ENCODE data around the gene MAGEA9. TPM values are rescaled to one million over a fixed set of nuclear protein-coding genes. Genes with fewer than 3 reads are reported as not detected.
"Not testable (repeated sequence)": the region's sequence is repeated elsewhere in the genome, so short reads cannot be mapped to it uniquely, and the experiment has no call there.

MAGEA9 gene
- total RNA-seq, 3 donors from 2014 or later (not counting 1 experiment from before 2014, with no cell fraction given): not detected

DNA sequence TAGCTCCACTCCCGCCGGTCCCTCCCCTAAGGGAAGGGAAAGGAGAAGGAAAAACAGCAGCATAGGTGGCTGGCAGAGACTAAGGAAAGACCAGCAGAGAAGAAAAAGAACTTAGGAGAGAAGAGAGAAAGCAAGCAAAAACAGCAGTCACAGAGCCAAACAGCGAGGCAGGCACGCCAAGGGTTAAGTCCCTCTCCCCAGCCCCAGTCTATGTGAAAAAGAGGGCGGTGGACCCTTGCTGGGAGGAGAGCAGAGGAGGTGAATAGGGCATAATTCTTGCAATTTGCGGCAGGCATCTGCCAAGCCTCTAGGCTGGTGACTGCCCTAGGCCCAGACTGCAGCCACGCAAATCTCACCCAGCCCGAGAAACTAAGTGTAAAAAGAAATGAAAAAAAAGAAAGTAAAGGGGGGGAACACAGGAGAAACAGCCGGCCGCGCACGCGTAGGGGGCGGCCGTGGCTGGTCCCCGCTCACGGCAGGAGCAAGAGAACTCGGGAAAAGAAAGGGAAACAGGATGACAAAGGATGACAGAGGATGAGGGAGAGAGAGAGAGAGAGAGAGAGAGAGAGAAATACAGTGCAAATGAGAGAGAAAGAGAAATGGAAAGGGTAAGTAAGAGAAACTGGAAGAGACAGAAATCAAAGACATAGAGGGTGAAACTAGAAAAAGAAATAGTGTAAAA is 48.6 kb downstream of the MAGEA9 start:
- peak overlapping the region; percentile 86 for H3K4me3 Mint-ChIP-seq
- H3K4me3 ChIP-seq (ENCODE audit: low read length): peak overlapping the region; percentile 19
- H3K27ac Mint-ChIP-seq: peak overlapping the region; percentile 85 to 94
- H3K4me1 Mint-ChIP-seq: peaks cover 42 to 48% of the 10 kb centered on the region in 2 donors
- peaks cover 27% of the 10 kb centered on the region for H3K4me1 ChIP-seq (ENCODE audit: control insufficient read depth, insufficient read depth, low read length)
- H3K27ac ChIP-seq (ENCODE audit: low read length): peak overlapping the region; percentile 96
- DNase-seq: peak; percentile 38 to 73
- peak; percentile 75 to 90 (median 82) for ATAC-seq
- no peaks in the 10 kb centered on the region for H3K9me3 ChIP-seq (ENCODE audit: control insufficient read depth, insufficient read depth, low read length)
- no peaks in the 10 kb centered on the region for H3K36me3 ChIP-seq (ENCODE audit: control insufficient read depth, insufficient read depth, low read length)
- TF ChIP-seq, protein P1, sequence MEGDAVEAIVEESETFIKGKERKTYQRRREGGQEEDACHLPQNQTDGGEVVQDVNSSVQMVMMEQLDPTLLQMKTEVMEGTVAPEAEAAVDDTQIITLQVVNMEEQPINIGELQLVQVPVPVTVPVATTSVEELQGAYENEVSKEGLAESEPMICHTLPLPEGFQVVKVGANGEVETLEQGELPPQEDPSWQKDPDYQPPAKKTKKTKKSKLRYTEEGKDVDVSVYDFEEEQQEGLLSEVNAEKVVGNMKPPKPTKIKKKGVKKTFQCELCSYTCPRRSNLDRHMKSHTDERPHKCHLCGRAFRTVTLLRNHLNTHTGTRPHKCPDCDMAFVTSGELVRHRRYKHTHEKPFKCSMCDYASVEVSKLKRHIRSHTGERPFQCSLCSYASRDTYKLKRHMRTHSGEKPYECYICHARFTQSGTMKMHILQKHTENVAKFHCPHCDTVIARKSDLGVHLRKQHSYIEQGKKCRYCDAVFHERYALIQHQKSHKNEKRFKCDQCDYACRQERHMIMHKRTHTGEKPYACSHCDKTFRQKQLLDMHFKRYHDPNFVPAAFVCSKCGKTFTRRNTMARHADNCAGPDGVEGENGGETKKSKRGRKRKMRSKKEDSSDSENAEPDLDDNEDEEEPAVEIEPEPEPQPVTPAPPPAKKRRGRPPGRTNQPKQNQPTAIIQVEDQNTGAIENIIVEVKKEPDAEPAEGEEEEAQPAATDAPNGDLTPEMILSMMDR (IDR thresholded peaks at IDR 0.05): no peak
- no peaks in the 10 kb centered on the region for H3K36me3 Mint-ChIP-seq
- H3K27me3 Mint-ChIP-seq (ENCODE audit: low read depth in 2 of 2): peaks cover 0 to 6% of the 10 kb centered on the region in 2 donors
- H3K27me3 ChIP-seq (ENCODE audit: control insufficient read depth, insufficient read depth, low read length): no peaks in the 10 kb centered on the region
- WGBS (ENCODE audit: insufficient coverage): 3% methylated on average over 18 of the region's 18 CpGs
- no peaks in the 10 kb centered on the region for H3K9me3 Mint-ChIP-seq
- intact Hi-C loops (cut with micrococcal nuclease): no loop called here

DNA sequence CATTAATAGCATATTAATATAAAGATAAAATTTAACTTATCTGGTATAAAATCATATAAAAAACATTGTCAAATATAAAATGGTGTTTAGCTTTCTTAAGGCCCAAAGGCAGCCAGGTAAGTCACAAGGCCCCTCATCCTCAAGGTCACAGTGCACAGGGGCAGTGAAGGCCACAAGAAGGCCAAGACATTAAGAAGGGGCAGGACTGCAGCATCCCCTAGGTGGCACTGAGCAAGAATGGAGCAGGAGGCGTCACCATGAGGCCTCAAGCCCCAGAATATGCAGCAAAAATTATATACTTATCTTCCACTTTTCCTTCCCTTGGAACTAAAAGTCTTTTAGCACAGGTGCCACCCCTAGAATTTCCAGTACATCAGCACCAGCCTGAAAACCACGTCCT is 49.7 kb downstream of the MAGEA9 start:
- no peak overlapping the region for H3K4me3 Mint-ChIP-seq
- no peaks in the 10 kb centered on the region for H3K36me3 Mint-ChIP-seq
- Histone ChIP-seq H3K9me3 (ENCODE audit: control insufficient read depth, insufficient read depth, low read length) (no peaks in the 10 kb centered on the region), H3K27me3 (ENCODE audit: control insufficient read depth, insufficient read depth, low read length) (no peaks in the 10 kb centered on the region), H3K4me1 (ENCODE audit: control insufficient read depth, insufficient read depth, low read length) (peaks cover 23% of the 10 kb centered on the region), H3K4me3 (ENCODE audit: low read length) (no peak overlapping the region), H3K36me3 (ENCODE audit: control insufficient read depth, insufficient read depth, low read length) (no peaks in the 10 kb centered on the region), H3K27ac (ENCODE audit: low read length) (no peak overlapping the region)
- H3K9me3 Mint-ChIP-seq: no peaks in the 10 kb centered on the region
- peak in 1 of 2 donors; percentile 11 for DNase-seq
- WGBS (ENCODE audit: insufficient coverage): 69% methylated on average over 2 of the region's 2 CpGs
- H3K4me1 Mint-ChIP-seq: peaks cover 37 to 49% of the 10 kb centered on the region in 2 donors
- peak overlapping the region; percentile 1 to 47 for H3K27ac Mint-ChIP-seq
- TF ChIP-seq, protein P1 (IDR thresholded peaks at IDR 0.05): no peak
- ATAC-seq: no peak
- peaks cover 0 to 6% of the 10 kb centered on the region in 2 donors for H3K27me3 Mint-ChIP-seq (ENCODE audit: low read depth in 2 of 2)
- intact Hi-C loops (cut with micrococcal nuclease): no loop called here

DNA sequence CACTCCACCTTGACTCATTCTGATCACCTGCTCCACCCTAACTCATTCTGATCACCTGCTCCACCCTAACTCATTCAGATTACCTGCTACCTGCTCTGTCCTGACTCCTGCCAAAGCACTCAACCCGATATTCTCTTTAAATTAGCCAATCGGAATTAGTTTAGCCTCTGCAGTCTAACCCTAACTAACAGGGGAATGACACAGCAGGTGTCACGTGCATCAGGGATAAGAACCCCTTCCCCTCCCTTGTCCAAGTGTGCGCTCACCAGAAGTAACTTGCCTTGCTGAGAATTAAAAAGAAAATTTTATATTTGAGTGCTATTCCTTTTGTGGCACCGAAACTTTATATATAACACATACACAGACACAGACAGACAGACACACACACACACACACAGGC is 55.0 kb downstream of the MAGEA9 start:
- H3K36me3 ChIP-seq (ENCODE audit: control insufficient read depth, insufficient read depth, low read length); H3K27me3 Mint-ChIP-seq (ENCODE audit: low read depth in 2 of 2); H3K36me3 Mint-ChIP-seq; H3K4me1 ChIP-seq (ENCODE audit: control insufficient read depth, insufficient read depth, low read length); DNase-seq; H3K4me3 Mint-ChIP-seq; H3K9me3 Mint-ChIP-seq; H3K4me3 ChIP-seq (ENCODE audit: low read length); ATAC-seq; intact Hi-C loops (cut with micrococcal nuclease); H3K27ac Mint-ChIP-seq; H3K27me3 ChIP-seq (ENCODE audit: control insufficient read depth, insufficient read depth, low read length); H3K9me3 ChIP-seq (ENCODE audit: control insufficient read depth, insufficient read depth, low read length); H3K27ac ChIP-seq (ENCODE audit: low read length): not testable (repeated sequence)
- WGBS (ENCODE audit: insufficient coverage): 79% methylated on average over 2 of the region's 5 CpGs
- H3K4me1 Mint-ChIP-seq: peaks cover 6 to 12% of the 10 kb centered on the region in 2 donors

DNA sequence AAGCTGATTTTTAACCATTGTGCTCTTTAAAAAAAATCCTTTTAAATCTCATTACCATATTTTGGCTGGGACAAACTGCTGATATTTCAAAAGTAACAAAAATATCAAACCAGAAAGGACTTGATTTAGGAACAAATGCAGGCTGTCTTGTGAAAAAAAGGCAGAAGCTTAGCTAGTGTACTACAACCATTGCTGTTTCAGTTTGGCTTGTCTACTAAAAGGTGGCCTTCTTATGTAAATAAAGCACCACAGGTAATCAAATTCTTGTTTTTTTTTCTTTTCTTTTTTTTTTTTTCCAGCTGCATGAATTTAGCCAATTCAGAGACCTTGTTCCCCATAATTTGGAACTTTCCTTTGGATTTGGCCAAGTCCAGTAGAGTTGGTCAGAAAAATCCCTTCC is 55.4 kb downstream of the MAGEA9 start:
- Mint-ChIP-seq H3K4me1 (peaks cover 6 to 8% of the 10 kb centered on the region in 2 donors), H3K27me3 (ENCODE audit: low read depth in 2 of 2) (peaks cover 0 to 6% of the 10 kb centered on the region in 2 donors), H3K36me3 (no peaks in the 10 kb centered on the region), H3K9me3 (no peaks in the 10 kb centered on the region), H3K4me3 (no peak overlapping the region), H3K27ac (no peak overlapping the region)
- Histone ChIP-seq H3K27ac (ENCODE audit: low read length) (no peak overlapping the region), H3K36me3 (ENCODE audit: control insufficient read depth, insufficient read depth, low read length) (no peaks in the 10 kb centered on the region), H3K9me3 (ENCODE audit: control insufficient read depth, insufficient read depth, low read length) (no peaks in the 10 kb centered on the region), H3K27me3 (ENCODE audit: control insufficient read depth, insufficient read depth, low read length) (no peaks in the 10 kb centered on the region), H3K4me1 (ENCODE audit: control insufficient read depth, insufficient read depth, low read length) (no peaks in the 10 kb centered on the region), H3K4me3 (ENCODE audit: low read length) (no peak overlapping the region)
- intact Hi-C loops (cut with micrococcal nuclease): no loop called here
- TF ChIP-seq, protein P1 (IDR thresholded peaks at IDR 0.05): no peak
- DNase-seq (no peak), ATAC-seq (no peak)

Other genes with a start within 250 kb of the MAGEA9 start
- gene EOLA1, start 240.9 kb upstream of the MAGEA9 start, total RNA-seq: 10 to 100 TPM; 26.4 to 37.6 (median 36.7) TPM
- not detected for gene HSFX3, start 232.0 kb upstream of the MAGEA9 start, total RNA-seq
- not detected for gene MAGEA9B, start 194.5 kb upstream of the MAGEA9 start, total RNA-seq
- under 1 TPM in 2 of 3 donors, not detected in 1; 0.45 to 0.70 TPM for gene HSFX2, start 186.6 kb upstream of the MAGEA9 start, total RNA-seq
- 10 to 100 TPM; 15.1 to 29.6 (median 26.6) TPM for gene TMEM185A, start 150.1 kb upstream of the MAGEA9 start, total RNA-seq
- not detected for gene MAGEA11, start 69.9 kb upstream of the MAGEA9 start, total RNA-seq
- under 1 TPM in 2 of 3 donors, not detected in 1; 0.21 to 0.32 TPM for gene HSFX1, start 7.9 kb upstream of the MAGEA9 start, total RNA-seq
- not detected for gene MAGEA8, start 99.3 kb downstream of the MAGEA9 start, total RNA-seq
- gene HSFX4, start 147.6 kb downstream of the MAGEA9 start, total RNA-seq: not detected
- gene EOLA2, start 156.6 kb downstream of the MAGEA9 start, total RNA-seq: 10 to 100 TPM; 80.9 to 94.9 (median 85.5) TPM